Measurements from ENCODE around the gene TRAPPC12.

DNA sequence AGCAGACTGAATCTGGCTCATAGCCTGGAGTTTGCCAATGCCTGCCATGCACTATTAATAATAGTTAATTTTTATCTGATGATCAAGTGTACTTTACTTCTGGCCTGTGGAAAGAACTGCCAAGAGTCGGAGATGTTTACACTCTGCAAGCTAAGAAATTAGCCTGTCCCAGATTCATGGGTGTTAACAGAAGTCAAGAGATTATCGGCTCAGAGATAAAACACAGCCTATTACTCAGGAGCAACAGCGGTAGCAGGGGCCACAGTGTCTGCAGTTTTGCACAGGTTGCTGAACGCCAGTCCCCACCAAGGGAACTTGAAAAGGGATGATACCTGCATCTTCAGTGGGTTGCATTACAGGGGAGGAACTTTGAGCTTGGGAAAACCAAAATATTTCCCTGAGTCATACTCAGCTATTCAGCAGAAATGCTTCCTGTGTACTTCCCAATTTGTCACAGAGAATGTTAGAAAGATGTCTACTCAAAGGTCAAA lies 144.1 kb downstream of the TRAPPC12 start:
- TF ChIP-seq, protein P1, sequence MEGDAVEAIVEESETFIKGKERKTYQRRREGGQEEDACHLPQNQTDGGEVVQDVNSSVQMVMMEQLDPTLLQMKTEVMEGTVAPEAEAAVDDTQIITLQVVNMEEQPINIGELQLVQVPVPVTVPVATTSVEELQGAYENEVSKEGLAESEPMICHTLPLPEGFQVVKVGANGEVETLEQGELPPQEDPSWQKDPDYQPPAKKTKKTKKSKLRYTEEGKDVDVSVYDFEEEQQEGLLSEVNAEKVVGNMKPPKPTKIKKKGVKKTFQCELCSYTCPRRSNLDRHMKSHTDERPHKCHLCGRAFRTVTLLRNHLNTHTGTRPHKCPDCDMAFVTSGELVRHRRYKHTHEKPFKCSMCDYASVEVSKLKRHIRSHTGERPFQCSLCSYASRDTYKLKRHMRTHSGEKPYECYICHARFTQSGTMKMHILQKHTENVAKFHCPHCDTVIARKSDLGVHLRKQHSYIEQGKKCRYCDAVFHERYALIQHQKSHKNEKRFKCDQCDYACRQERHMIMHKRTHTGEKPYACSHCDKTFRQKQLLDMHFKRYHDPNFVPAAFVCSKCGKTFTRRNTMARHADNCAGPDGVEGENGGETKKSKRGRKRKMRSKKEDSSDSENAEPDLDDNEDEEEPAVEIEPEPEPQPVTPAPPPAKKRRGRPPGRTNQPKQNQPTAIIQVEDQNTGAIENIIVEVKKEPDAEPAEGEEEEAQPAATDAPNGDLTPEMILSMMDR (IDR thresholded peaks at IDR 0.05; ENCODE audit: insufficient read depth, low read length, poor library complexity, severe bottlenecking), result no peak
- no peak for TF ChIP-seq EZH2phosphoT487 (conservative IDR thresholded peaks at IDR 0.05; ENCODE audit: low read length)

Data from SU-DHL-6 (cell line).